Esophagus muscularis mucosa (tissue), 4 donors: ENCODE data around the gene DGCR8. TPM values are rescaled to one million over a fixed set of nuclear protein-coding genes. Genes with fewer than 3 reads are reported as not detected.

Experiments used
- DNase-seq: peaks from one replicate; pipeline ENCODE4 v3.0.0-alpha.2; 2017; ENCODE audit errors: extremely low spot score
- H3K27ac ChIP-seq, 4 donors: fragments of 200-600 bp; sonication (generic); replicated peaks in 1 of 4; 1 replicate in 3 of 4; 2 replicates in 1 of 4; pipeline ENCODE4 v1.5.1; 2016 to 2019; ENCODE audit warnings: mild to moderate bottlenecking in 1 of 4
- H3K27me3 ChIP-seq, 4 donors: fragments of 200-600 bp; sonication (generic); one replicate each; pipeline versions ENCODE4 v1.5.1 to v1.6.0; 2016 to 2019
- H3K36me3 ChIP-seq, 4 donors: fragments of 200-600 bp; sonication (generic); one replicate each; pipeline ENCODE4 v1.5.1; 2016 to 2019
- H3K4me1 ChIP-seq, 4 donors: fragments of 200-600 bp; sonication (generic); one replicate each; pipeline ENCODE4 v1.5.1; 2016 to 2019
- H3K4me3 ChIP-seq, 4 donors: fragments of 200-600 bp; sonication (generic); 1 replicate in 2 of 4; 2 replicates in 2 of 4; pipeline ENCODE4 v1.5.1; 2016 to 2019; ENCODE audit warnings: mild to moderate bottlenecking in 4 of 4, moderate library complexity in 1 of 4
- H3K9me3 ChIP-seq, 4 donors: fragments of 200-600 bp; sonication (generic); 1 replicate in 3 of 4; 2 replicates in 1 of 4; pipeline ENCODE4 v1.5.1; 2016 to 2019
- EP300 ChIP-seq: sonication (generic); formaldehyde crosslinking; IDR thresholded peaks from one replicate; pipeline ENCODE4 v1.6.1; 2017; ENCODE audit warnings: antibody characterized with exemption
- POLR2A ChIP-seq: fragments of 450-650 bp; IDR thresholded peaks from one replicate; pipeline ENCODE4 v1.6.1; 2017; ENCODE audit warnings: antibody characterized with exemption, moderate library complexity, mild to moderate bottlenecking, low read depth
- POLR2AphosphoS5 ChIP-seq, 2 donors: sonication (generic); formaldehyde crosslinking; IDR thresholded peaks; one replicate each; pipeline ENCODE4 v1.6.1; 2017; ENCODE audit warnings: antibody characterized with exemption in 2 of 2
- WGBS: methylation state at CpG from one replicate; pipeline ENCODE4 v1.1.5; 2018; 5-methylcytosine and 5-hydroxymethylcytosine counted together
- intact Hi-C: fragments of 100-400 bp; cut with DNase I; formaldehyde crosslinking; loops from one replicate; pipeline ENCODE4 v1.15.1; 2023
- total RNA-seq, 4 donors: library from RNA; depleted of rRNA; stranded (reverse); fragments of >200 nt; gene quantifications; one replicate each; pipeline versions ENCODE4 v1.1.0 to v1.2.1, GENCODE V29; 2016
- TF ChIP-seq, protein P1 (sequence below), 3 experiments: fragments of 200-600 bp in 2 of 3; fragments of 450-650 bp in 1 of 3; sonication (generic) in 2 of 3; IDR thresholded peaks; one replicate each; pipeline ENCODE4 v1.5.1; 2017 to 2019; ENCODE audit warnings: antibody characterized with exemption in 3 of 3, mild to moderate bottlenecking in 2 of 3, moderate library complexity in 1 of 3

The DGCR8 gene
- total RNA-seq, 4 donors from 2014 or later: 16.9 to 26.6 (median 19.6) TPM

DNA sequence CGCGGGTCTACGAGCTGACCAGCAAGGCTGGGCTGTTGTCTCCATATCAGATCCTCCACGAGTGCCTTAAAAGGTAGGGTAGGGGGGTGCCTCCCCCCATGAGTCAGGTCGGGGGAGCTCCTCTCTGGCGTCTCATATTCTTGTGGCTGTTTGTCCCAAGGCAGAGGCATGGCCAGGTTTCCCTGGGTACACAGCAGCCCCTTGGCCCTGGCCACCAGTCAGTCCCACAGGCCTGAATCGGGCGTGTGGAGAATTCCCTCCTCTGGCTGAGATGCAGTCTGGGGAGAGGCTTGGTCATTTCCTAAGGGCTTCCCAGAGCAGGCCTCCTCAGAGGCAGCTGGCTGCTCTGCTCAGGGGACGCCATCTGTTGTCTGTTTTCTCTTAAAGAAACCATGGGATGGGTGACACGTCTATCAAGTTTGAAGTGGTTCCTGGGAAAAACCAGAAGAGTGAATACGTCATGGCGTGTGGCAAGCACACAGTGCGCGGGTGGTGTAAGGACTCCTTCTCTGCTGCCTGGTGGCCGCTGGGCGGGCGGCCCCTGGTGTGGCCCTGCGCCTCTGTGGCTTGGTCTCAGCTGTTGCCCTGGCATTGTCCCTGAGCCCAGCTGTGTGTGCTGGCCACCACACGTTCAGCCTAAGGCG lies 26.3 kb downstream of the DGCR8 start:
- no peak for TF ChIP-seq EP300
- no peak for TF ChIP-seq POLR2A
- TF ChIP-seq POLR2AphosphoS5 (IDR thresholded peaks at IDR 0.05): no peak
- TF ChIP-seq, protein P1, sequence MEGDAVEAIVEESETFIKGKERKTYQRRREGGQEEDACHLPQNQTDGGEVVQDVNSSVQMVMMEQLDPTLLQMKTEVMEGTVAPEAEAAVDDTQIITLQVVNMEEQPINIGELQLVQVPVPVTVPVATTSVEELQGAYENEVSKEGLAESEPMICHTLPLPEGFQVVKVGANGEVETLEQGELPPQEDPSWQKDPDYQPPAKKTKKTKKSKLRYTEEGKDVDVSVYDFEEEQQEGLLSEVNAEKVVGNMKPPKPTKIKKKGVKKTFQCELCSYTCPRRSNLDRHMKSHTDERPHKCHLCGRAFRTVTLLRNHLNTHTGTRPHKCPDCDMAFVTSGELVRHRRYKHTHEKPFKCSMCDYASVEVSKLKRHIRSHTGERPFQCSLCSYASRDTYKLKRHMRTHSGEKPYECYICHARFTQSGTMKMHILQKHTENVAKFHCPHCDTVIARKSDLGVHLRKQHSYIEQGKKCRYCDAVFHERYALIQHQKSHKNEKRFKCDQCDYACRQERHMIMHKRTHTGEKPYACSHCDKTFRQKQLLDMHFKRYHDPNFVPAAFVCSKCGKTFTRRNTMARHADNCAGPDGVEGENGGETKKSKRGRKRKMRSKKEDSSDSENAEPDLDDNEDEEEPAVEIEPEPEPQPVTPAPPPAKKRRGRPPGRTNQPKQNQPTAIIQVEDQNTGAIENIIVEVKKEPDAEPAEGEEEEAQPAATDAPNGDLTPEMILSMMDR (IDR thresholded peaks at IDR 0.05): no peak
- H3K27me3 ChIP-seq: no peaks in the 10 kb centered on the region
- H3K36me3 ChIP-seq: peaks cover 47 to 96% (median 87%) of the 10 kb centered on the region in 4 donors
- no peaks in the 10 kb centered on the region for H3K4me1 ChIP-seq
- 84% methylated on average over 18 of the region's 20 CpGs for WGBS
- no peak for DNase-seq
- intact Hi-C loops: loop anchor here (10.0 kb wide), 1 partner anchor 132 kb away; no protein-coding TSS in a partner anchor
- no peak overlapping the region for H3K27ac ChIP-seq
- H3K9me3 ChIP-seq: no peaks in the 10 kb centered on the region
- no peak overlapping the region for H3K4me3 ChIP-seq

DNA sequence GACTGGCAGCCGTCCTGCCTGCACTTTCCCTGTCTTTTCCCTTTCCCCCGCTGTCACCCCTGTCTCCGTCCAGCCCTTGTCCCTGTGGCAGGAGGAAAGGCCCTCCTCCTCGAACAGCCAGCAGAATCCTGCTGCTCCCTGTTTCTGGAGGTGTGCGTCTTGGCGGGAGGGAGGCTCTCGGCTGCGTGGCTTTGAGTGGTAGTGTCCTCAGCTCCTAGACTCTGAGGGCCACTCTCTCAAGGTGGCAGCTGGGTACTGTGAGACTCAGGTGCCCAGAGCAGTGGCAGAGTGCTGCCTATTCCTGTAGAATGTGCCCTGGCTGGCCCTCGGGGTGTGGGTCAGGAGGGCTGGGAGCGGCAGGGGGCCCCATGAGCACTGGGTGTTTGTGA lies 26.8 kb downstream of the DGCR8 start:
- H3K9me3 ChIP-seq: no peaks in the 10 kb centered on the region
- H3K27ac ChIP-seq: no peak overlapping the region
- 76% methylated on average over 9 of the region's 10 CpGs for WGBS
- no peak overlapping the region for H3K4me3 ChIP-seq
- peaks cover 52 to 96% (median 87%) of the 10 kb centered on the region in 4 donors for H3K36me3 ChIP-seq
- peaks cover 0 to under 1% (median 0%) of the 10 kb centered on the region in 4 donors for H3K4me1 ChIP-seq
- no peak for DNase-seq
- intact Hi-C loops: loop anchor here (10.0 kb wide), 1 partner anchor 132 kb away; no protein-coding TSS in a partner anchor
- H3K27me3 ChIP-seq: no peaks in the 10 kb centered on the region
- TF ChIP-seq POLR2A (no peak), EP300 (no peak), POLR2AphosphoS5 (IDR thresholded peaks at IDR 0.05) (no peak)
- TF ChIP-seq, protein P1 (IDR thresholded peaks at IDR 0.05): no peak

DNA sequence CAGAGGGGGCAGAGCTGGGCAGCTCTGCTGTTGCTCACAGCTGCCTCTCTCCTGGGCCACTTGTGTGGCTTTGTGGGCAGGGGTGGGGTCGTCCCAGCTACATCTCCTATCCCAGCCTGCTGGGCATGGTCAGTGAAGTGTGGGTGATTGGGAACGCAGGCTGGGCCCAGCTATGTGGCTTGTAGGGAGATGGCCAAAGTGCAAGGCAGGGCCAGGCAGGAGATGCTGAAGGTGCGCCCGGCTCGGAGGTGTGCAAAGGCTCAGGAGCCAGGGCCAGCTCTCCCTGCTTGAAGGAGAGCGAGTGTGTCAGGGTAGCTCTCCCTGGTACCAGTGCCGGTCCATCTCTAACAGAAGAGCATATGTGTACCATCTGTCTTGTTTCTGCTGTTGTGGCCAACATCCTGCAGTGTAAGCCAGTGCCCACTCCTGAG lies 27.4 kb downstream of the DGCR8 start:
- Histone ChIP-seq H3K4me3 (no peak overlapping the region), H3K27ac (no peak overlapping the region), H3K36me3 (peaks cover 54 to 96% (median 87%) of the 10 kb centered on the region in 4 donors), H3K9me3 (no peaks in the 10 kb centered on the region), H3K27me3 (no peaks in the 10 kb centered on the region), H3K4me1 (peaks cover 0 to 6% (median 0%) of the 10 kb centered on the region in 4 donors)
- intact Hi-C loops: loop anchor here (10.0 kb wide), 1 partner anchor 133 kb away; no protein-coding TSS in a partner anchor
- no peak for TF ChIP-seq POLR2AphosphoS5 (IDR thresholded peaks at IDR 0.05)
- TF ChIP-seq, protein P1 (IDR thresholded peaks at IDR 0.05): no peak
- TF ChIP-seq EP300: no peak
- no peak for TF ChIP-seq POLR2A
- WGBS: 94% methylated on average over 2 of the region's 7 CpGs
- DNase-seq: no peak

DNA sequence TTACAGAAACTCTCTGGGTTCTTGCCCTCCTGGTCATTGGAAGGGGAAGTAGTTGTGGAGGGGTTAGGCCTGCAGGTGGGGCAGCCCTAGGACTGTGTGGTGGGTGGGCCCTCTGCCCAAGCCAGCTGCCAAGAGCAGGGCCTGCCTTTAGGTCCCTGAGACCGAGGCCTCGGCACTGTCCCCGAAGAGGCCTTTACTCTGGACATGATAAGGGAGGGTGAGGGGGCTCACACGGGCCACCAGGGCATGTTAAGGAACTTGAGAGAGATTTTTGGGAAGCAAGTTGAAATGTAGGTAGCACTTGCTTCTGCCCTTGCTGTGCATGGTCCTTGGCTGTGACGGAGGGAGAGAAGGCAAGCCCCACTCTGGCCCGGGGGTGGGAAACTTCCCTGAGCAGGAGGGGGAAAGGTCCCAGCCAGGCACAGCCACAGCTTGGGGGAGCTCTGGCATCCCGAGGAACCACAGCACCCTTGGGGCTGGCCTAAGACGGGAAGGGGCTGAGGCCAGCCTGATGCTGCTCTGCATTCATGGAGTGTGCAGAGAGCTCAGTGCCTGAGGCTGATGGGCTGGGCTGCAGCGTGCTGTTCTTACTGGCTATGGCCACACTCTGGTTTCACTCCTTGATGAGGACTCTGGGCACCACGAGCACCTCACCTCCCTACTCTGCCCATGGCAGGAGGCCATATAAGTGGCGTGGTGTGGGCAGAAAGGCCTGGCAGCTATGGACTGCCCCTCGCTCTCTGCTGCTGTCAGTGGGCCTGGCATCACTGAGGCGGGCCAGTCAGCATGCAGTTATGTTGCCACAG lies 28.1 kb downstream of the DGCR8 start:
- intact Hi-C loops: loop anchor here (10.0 kb wide), 1 partner anchor 133 kb away; no protein-coding TSS in a partner anchor
- no peak for DNase-seq
- peaks cover 58 to 97% (median 91%) of the 10 kb centered on the region in 4 donors for H3K36me3 ChIP-seq

More for the DNA sequence above, 28.1 kb downstream of the DGCR8 start:
- 83% methylated on average over 12 of the region's 13 CpGs for whole genome bisulfite sequencing
- H3K27ac ChIP-seq: no peak overlapping the region
- no peak for TF ChIP-seq POLR2A
- no peak for TF ChIP-seq POLR2AphosphoS5 (IDR thresholded peaks at IDR 0.05)
- TF ChIP-seq, protein P1 (IDR thresholded peaks at IDR 0.05): no peak
- no peak for TF ChIP-seq EP300
- no peak overlapping the region for H3K4me3 ChIP-seq
- no peaks in the 10 kb centered on the region for H3K27me3 ChIP-seq
- no peaks in the 10 kb centered on the region for H3K9me3 ChIP-seq
- H3K4me1 ChIP-seq: peaks cover 0 to 6% (median 0%) of the 10 kb centered on the region in 4 donors
